ENCODE results near the gene MPO. TPM values are rescaled to one million over a fixed set of nuclear protein-coding genes. Genes with fewer than 3 reads are reported as not detected.
A peak's percentile ranks its signal among the peaks of the same experiment; 100 is the strongest.

MPO gene
- total and polyA plus RNA-seq, 9 of the 15 experiments (the other 6 are each of a cell fraction or from before 2014, with no cell fraction given): 0.04 to 0.47 (median 0.39) TPM; not detected in 6

DNA sequence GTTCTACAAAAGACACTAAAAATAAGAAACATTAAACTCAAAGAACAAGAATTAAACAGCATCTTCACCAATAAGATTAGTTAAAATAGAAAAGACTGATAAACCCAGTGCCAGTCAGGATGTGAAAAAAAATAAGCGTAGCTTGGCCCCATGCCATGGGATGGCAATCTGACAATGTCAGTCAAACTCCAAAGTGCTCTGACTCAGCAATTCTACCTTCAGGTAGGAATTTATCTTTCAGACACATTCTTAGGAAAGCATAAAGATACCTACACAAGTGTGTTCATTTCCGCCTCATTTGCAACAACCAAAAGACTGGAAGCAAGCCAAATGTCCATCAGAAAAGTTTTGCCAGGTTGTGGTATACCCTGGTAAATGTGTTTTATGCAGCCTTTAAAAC is 9.1 kb upstream of the MPO start (continued):
- TF ChIP-seq, protein P1, sequence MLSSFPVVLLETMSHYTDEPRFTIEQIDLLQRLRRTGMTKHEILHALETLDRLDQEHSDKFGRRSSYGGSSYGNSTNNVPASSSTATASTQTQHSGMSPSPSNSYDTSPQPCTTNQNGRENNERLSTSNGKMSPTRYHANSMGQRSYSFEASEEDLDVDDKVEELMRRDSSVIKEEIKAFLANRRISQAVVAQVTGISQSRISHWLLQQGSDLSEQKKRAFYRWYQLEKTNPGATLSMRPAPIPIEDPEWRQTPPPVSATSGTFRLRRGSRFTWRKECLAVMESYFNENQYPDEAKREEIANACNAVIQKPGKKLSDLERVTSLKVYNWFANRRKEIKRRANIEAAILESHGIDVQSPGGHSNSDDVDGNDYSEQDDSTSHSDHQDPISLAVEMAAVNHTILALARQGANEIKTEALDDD (IDR thresholded peaks at IDR 0.05): peak; percentile 62
- TF ChIP-seq, protein P2, sequence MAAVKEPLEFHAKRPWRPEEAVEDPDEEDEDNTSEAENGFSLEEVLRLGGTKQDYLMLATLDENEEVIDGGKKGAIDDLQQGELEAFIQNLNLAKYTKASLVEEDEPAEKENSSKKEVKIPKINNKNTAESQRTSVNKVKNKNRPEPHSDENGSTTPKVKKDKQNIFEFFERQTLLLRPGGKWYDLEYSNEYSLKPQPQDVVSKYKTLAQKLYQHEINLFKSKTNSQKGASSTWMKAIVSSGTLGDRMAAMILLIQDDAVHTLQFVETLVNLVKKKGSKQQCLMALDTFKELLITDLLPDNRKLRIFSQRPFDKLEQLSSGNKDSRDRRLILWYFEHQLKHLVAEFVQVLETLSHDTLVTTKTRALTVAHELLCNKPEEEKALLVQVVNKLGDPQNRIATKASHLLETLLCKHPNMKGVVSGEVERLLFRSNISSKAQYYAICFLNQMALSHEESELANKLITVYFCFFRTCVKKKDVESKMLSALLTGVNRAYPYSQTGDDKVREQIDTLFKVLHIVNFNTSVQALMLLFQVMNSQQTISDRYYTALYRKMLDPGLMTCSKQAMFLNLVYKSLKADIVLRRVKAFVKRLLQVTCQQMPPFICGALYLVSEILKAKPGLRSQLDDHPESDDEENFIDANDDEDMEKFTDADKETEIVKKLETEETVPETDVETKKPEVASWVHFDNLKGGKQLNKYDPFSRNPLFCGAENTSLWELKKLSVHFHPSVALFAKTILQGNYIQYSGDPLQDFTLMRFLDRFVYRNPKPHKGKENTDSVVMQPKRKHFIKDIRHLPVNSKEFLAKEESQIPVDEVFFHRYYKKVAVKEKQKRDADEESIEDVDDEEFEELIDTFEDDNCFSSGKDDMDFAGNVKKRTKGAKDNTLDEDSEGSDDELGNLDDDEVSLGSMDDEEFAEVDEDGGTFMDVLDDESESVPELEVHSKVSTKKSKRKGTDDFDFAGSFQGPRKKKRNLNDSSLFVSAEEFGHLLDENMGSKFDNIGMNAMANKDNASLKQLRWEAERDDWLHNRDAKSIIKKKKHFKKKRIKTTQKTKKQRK (IDR thresholded peaks at IDR 0.05; ENCODE audit: borderline replicate concordance, low read depth, low read length): no peak
- TF ChIP-seq, protein P3, sequence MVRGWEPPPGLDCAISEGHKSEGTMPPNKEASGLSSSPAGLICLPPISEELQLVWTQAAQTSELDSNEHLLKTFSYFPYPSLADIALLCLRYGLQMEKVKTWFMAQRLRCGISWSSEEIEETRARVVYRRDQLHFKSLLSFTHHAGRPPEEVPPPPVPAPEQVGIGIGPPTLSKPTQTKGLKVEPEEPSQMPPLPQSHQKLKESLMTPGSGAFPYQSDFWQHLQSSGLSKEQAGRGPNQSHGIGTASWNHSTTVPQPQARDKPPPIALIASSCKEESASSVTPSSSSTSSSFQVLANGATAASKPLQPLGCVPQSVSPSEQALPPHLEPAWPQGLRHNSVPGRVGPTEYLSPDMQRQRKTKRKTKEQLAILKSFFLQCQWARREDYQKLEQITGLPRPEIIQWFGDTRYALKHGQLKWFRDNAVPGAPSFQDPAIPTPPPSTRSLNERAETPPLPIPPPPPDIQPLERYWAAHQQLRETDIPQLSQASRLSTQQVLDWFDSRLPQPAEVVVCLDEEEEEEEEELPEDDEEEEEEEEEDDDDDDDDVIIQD (CRISPR knock-in tag; IDR thresholded peaks at IDR 0.05): no peak
- TF ChIP-seq, protein P4, sequence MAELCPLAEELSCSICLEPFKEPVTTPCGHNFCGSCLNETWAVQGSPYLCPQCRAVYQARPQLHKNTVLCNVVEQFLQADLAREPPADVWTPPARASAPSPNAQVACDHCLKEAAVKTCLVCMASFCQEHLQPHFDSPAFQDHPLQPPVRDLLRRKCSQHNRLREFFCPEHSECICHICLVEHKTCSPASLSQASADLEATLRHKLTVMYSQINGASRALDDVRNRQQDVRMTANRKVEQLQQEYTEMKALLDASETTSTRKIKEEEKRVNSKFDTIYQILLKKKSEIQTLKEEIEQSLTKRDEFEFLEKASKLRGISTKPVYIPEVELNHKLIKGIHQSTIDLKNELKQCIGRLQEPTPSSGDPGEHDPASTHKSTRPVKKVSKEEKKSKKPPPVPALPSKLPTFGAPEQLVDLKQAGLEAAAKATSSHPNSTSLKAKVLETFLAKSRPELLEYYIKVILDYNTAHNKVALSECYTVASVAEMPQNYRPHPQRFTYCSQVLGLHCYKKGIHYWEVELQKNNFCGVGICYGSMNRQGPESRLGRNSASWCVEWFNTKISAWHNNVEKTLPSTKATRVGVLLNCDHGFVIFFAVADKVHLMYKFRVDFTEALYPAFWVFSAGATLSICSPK (IDR thresholded peaks at IDR 0.05; ENCODE audit: borderline replicate concordance): no peak
- TF ChIP-seq, protein P5, sequence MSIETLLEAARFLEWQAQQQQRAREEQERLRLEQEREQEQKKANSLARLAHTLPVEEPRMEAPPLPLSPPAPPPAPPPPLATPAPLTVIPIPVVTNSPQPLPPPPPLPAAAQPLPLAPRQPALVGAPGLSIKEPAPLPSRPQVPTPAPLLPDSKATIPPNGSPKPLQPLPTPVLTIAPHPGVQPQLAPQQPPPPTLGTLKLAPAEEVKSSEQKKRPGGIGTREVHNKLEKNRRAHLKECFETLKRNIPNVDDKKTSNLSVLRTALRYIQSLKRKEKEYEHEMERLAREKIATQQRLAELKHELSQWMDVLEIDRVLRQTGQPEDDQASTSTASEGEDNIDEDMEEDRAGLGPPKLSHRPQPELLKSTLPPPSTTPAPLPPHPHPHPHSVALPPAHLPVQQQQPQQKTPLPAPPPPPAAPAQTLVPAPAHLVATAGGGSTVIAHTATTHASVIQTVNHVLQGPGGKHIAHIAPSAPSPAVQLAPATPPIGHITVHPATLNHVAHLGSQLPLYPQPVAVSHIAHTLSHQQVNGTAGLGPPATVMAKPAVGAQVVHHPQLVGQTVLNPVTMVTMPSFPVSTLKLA (conservative IDR thresholded peaks at IDR 0.05): 0 out of 4 replicates have a peak, but pooled peaks of 1 of the 2 experiments have one; percentile 21
- 0 out of 2 replicates have a peak, but pooled peaks have one; percentile 14 for TF ChIP-seq STAT5A (IDR thresholded peaks at IDR 0.05; ENCODE audit: borderline replicate concordance, low read length)
- no peak for TF ChIP-seq DACH1 (IDR thresholded peaks at IDR 0.05; ENCODE audit: partially characterized antibody)
- TF ChIP-seq ZNF384 (IDR thresholded peaks at IDR 0.05; ENCODE audit: low read depth, low read length): peak; percentile 75
- TF ChIP-seq MCM7 (IDR thresholded peaks at IDR 0.05): no peak
